ENCODE data around the gene SAMMSON. TPM values are rescaled to one million over a fixed set of nuclear protein-coding genes. Genes with fewer than 3 reads are reported as not detected.

The SAMMSON gene
- total RNA-seq, 4 donors from 2014 or later = not detected

- Histone ChIP-seq H3K4me1 (peaks cover 0 to 9% (median 0%) of the 10 kb centered on the region in 4 donors), H3K27me3 (peaks cover 20% of the 10 kb centered on the region), H3K9me3 (no peaks in the 10 kb centered on the region), H3K36me3 (no peaks in the 10 kb centered on the region), H3K27ac (no peak overlapping the region), H3K4me3 (no peak overlapping the region)
- TF ChIP-seq CTCF (IDR thresholded peaks at IDR 0.05) = no peak
- no peak for TF ChIP-seq POLR2A (IDR thresholded peaks at IDR 0.05)
- DNase-seq = no peak
- intact Hi-C loops (cut with DNase I; ENCODE audit: low total_unique reads) (no loop called here), in situ Hi-C loops (cut with MboI; ENCODE audit: low pct_ligation_motif_present in 1 of 4, low pct_unique_long_range_greater_than_20kb in 1 of 4, low sequenced_read_pairs in 3 of 4) (loop anchor here in 1 of 4 donors (25.0 kb wide), 1 partner anchor 1590 kb away; no protein-coding TSS in a partner anchor)
- 81 to 94% methylated on average over 2 of the region's 2 CpGs for WGBS, 2 donors (ENCODE audit: low coverage in 1 of 2)
Measured at GRCh38 chr3:70072754-70073153, 73.2 kb downstream of the SAMMSON start.

- Histone ChIP-seq H3K4me1 (peaks cover 0 to 9% (median 0%) of the 10 kb centered on the region in 4 donors), H3K27me3 (peaks cover 20% of the 10 kb centered on the region), H3K4me3 (no peak overlapping the region), H3K36me3 (no peaks in the 10 kb centered on the region), H3K9me3 (no peaks in the 10 kb centered on the region), H3K27ac (no peak overlapping the region)
- 26 to 27% methylated on average over 2 of the region's 2 CpGs for WGBS, 2 donors (ENCODE audit: low coverage in 1 of 2)
- TF ChIP-seq POLR2AphosphoS5 (IDR thresholded peaks at IDR 0.05) (no peak), POLR2A (IDR thresholded peaks at IDR 0.05) (no peak), CTCF (IDR thresholded peaks at IDR 0.05) (no peak), EP300 (IDR thresholded peaks at IDR 0.05; ENCODE audit: low read depth) (no peak)
- in situ Hi-C loops (cut with MboI; ENCODE audit: low pct_ligation_motif_present in 1 of 4, low pct_unique_long_range_greater_than_20kb in 1 of 4, low sequenced_read_pairs in 3 of 4) = no loop called here
- no peak for DNase-seq
- intact Hi-C loops (cut with DNase I; ENCODE audit: low total_unique reads) = no loop called here
Measured at GRCh38 chr3:70075101-70075500, 75.6 kb downstream of the SAMMSON start.

- H3K27ac ChIP-seq = no peak overlapping the region
- 55 to 56% methylated on average over 3 of the region's 3 CpGs for WGBS, 2 donors (ENCODE audit: low coverage in 1 of 2)
- peaks cover 0 to 7% (median 0%) of the 10 kb centered on the region in 4 donors for H3K4me1 ChIP-seq
- no peaks in the 10 kb centered on the region for H3K9me3 ChIP-seq
- peaks cover 13% of the 10 kb centered on the region for H3K27me3 ChIP-seq
- H3K4me3 ChIP-seq = no peak overlapping the region
- intact Hi-C loops (cut with DNase I; ENCODE audit: low total_unique reads) (no loop called here), in situ Hi-C loops (cut with MboI; ENCODE audit: low pct_ligation_motif_present in 1 of 4, low pct_unique_long_range_greater_than_20kb in 1 of 4, low sequenced_read_pairs in 3 of 4) (no loop called here)
- H3K36me3 ChIP-seq = no peaks in the 10 kb centered on the region
- TF ChIP-seq EP300 (IDR thresholded peaks at IDR 0.05; ENCODE audit: low read depth) (no peak), POLR2A (IDR thresholded peaks at IDR 0.05) (no peak)
- no peak for DNase-seq
Measured at GRCh38 chr3:70076396-70076795, 76.9 kb downstream of the SAMMSON start.

GRCh38 chr3:70078778-70079177, 79.2 kb downstream of the SAMMSON start:
- no peak for DNase-seq
- Histone ChIP-seq H3K4me1 (no peaks in the 10 kb centered on the region), H3K27ac (no peak overlapping the region), H3K36me3 (no peaks in the 10 kb centered on the region), H3K27me3 (no peaks in the 10 kb centered on the region), H3K4me3 (no peak overlapping the region), H3K9me3 (no peaks in the 10 kb centered on the region)
- in situ Hi-C loops (cut with MboI; ENCODE audit: low pct_ligation_motif_present in 1 of 4, low pct_unique_long_range_greater_than_20kb in 1 of 4, low sequenced_read_pairs in 3 of 4) (no loop called here), intact Hi-C loops (cut with DNase I; ENCODE audit: low total_unique reads) (no loop called here)
- TF ChIP-seq POLR2AphosphoS5 (IDR thresholded peaks at IDR 0.05) = no peak
- TF ChIP-seq CTCF (IDR thresholded peaks at IDR 0.05) = no peak
- TF ChIP-seq POLR2A (IDR thresholded peaks at IDR 0.05) = no peak
- 70% methylated on average over 3 of the region's 3 CpGs; no CpG with 5 or more reads in 1 of the 2 donors for WGBS, 2 donors (ENCODE audit: low coverage in 1 of 2)

- H3K4me1 ChIP-seq = no peaks in the 10 kb centered on the region
- H3K36me3 ChIP-seq = no peaks in the 10 kb centered on the region
- intact Hi-C loops (cut with DNase I; ENCODE audit: low total_unique reads) (no loop called here), in situ Hi-C loops (cut with MboI; ENCODE audit: low pct_ligation_motif_present in 1 of 4, low pct_unique_long_range_greater_than_20kb in 1 of 4, low sequenced_read_pairs in 3 of 4) (no loop called here)
- no peak overlapping the region for H3K4me3 ChIP-seq
- no peaks in the 10 kb centered on the region for H3K27me3 ChIP-seq
- no peak overlapping the region for H3K27ac ChIP-seq
- no peak for TF ChIP-seq POLR2A (IDR thresholded peaks at IDR 0.05)
- no peak for TF ChIP-seq POLR2AphosphoS5 (IDR thresholded peaks at IDR 0.05)
- no peak for TF ChIP-seq CTCF (IDR thresholded peaks at IDR 0.05)
- TF ChIP-seq EP300 (IDR thresholded peaks at IDR 0.05; ENCODE audit: low read depth) = no peak
- no peak for DNase-seq
- no peaks in the 10 kb centered on the region for H3K9me3 ChIP-seq
Measured at GRCh38 chr3:70085613-70086012, 86.1 kb downstream of the SAMMSON start.
